NCI-H82 (cell line): ENCODE measurements around the gene CEP126.
"Not testable (repeated sequence)": the region's sequence is repeated elsewhere in the genome, so short reads cannot be mapped to it uniquely, and the experiment has no call there.

Experiments used
- DNase-seq: peaks from one replicate; lab custom pipeline; 2025; lab: John Stamatoyannopoulos, UW

The CEP126 gene

GRCh38 chr11:101940901-101941520, 26.2 kb downstream of the CEP126 start:
- no peak for DNase-seq

- no peak for DNase-seq
Measured at GRCh38 chr11:101944923-101945322, 30.1 kb downstream of the CEP126 start.

GRCh38 chr11:101945448-101945847, 30.6 kb downstream of the CEP126 start:
- peak; percentile 2 for DNase-seq

DNA sequence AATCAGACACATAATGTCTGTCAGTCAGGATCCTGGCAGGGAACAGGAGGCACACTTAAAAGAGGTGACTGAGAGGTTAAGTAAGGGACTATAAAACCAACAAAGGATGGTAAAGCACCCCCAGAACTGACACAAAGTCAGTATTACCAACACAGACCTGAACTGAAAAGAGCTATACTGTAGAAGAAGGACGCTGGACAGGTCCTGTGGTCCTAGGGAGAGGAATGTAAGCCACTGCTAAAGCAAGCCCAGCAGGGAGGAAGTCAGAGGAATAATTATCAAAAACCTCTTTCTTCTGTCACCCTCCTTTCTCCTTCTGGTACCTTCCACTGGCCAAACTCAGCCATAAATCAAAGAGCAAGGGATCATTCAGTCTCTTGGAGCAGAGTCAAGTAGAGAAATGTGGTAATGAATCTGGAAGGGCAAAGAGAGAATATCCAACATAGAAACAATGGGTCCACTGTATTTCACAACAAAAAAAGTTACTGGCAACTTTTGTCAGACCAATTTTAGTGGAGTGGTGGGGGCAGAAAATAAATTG, 34.9 kb downstream of the CEP126 start:
- DNase-seq, result no peak

GRCh38 chr11:101955278-101955677, 40.5 kb downstream of the CEP126 start:
- DNase-seq, result no peak

GRCh38 chr11:101955701-101956100, 40.9 kb downstream of the CEP126 start:
- no peak for DNase-seq

- no peak for DNase-seq
Measured at GRCh38 chr11:101960231-101960630, 45.4 kb downstream of the CEP126 start.

GRCh38 chr11:101964200-101964599, 49.4 kb downstream of the CEP126 start:
- not testable (repeated sequence) for DNase-seq

- DNase-seq, result no peak
Measured at GRCh38 chr11:101974255-101974654, 59.4 kb downstream of the CEP126 start.

DNA sequence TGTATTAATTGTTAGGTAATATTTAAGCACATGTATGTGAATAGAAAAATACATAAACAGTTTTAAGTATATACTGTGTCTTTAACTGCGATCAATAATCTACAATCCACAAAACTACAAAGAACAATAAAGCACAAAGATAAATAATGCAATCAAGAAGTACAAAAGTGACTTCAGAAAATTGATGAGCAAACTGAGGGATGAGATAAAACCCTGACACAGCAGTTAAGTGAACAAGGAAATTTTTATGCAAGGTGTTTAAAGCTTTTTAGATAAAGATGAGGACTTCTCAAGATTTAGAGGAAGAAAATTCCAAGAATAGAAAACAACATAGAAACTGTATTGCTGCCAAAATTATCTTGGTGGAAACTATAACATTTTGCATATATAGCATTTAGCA, 60.0 kb downstream of the CEP126 start:
- no peak for DNase-seq

DNA sequence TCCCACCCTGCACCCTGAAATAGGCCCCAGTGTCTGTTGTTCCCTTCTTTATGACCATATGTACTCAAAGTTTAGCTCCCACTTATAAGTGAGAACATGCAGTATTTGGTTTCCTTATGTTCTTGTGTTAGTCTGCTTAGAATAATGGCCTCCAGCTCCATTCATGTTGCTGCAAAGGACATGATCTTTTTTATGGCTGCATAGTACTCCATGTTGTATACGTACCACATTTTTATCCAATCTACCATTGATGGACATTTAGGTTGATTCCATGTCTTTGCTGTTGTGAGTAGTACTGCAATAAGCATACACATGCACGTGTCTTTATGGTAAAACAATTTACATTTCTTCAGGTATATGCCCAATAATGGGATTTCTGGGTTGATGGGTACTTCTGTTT, 60.9 kb downstream of the CEP126 start:
- DNase-seq, result no peak

DNA sequence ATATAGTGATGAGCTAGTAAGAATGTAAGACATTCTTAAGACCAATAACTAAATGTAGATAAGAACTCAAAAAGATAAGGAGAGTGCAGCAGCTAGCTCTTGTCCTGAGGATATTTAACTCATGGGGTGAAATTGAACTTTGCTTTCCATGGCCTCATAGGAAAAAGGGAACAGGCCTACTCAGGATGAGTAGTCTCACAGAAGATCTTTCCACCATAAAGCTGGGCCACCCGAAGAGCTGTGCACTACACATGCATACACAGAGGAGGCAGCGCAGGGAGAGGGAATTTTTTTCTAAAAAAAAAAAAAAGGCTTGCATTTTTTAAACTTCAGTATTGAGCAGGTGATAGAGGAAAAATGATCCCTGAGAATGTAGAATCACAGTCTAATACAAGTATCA, 72.6 kb downstream of the CEP126 start:
- no peak for DNase-seq

DNA sequence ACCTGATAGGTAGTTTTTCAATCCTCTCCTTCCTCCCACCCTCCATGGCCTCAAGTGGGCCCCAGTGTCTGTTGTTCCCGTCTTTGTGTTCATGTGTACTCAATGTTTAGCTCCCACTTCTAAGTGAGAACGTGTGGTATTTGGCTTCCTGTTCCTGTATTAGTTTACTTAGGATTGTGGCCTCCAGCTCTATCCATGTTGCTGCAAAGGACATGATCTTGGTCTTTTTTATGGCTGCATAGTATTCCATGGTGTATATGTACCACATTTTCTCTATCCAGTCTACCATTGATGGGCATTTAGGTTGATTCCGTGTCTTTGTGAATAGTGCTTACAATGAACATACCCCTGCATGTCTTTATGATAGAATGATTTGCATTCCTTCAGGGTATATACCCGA, 78.4 kb downstream of the CEP126 start:
- DNase-seq, result no peak

DNA sequence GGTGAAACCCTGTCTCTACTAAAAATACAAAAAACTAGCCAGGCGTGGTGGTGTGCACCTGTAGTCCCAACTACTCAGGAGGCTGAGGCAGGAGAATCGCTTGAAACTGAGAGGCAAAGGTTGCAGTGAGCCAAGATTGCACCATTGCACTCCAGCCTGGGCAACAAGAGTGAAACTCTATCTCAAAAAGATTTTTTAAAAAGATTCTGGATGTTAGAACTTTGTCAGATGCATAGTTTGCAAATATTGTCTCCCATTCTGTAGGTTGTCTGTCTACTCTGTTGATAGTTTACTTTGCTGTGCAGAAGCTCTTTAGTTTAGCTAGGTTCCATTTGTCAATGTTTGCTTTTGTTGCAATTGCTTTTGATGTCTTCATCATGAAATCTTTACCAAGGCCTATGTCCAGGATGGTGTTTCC, 79.3 kb downstream of the CEP126 start:
- not testable (repeated sequence) for DNase-seq

GRCh38 chr11:101996111-101996510, 81.3 kb downstream of the CEP126 start:
- DNase-seq, result no peak

- DNase-seq, result no peak
Measured at GRCh38 chr11:102001657-102002338, 87.0 kb downstream of the CEP126 start.

DNA sequence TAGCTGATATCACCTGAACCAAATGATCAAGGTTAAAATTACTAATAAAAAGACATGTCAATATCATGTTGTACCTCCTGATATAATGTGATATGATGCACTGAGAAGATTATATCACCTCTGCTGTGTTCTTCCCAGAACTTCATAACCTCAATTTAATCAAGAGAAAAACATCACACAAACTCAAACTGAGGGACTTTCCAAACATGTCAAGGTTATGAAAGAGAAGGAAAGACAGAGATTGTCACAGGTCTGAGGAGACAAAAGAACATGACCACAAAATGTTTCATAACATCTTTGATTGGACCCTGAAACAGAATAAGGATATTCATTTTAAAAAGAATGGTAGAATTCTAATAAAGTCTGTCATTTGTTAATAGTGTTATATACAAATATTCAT, 89.4 kb downstream of the CEP126 start:
- DNase-seq, result no peak

- no peak for DNase-seq
Measured at GRCh38 chr11:102005306-102005705, 90.5 kb downstream of the CEP126 start.

DNA sequence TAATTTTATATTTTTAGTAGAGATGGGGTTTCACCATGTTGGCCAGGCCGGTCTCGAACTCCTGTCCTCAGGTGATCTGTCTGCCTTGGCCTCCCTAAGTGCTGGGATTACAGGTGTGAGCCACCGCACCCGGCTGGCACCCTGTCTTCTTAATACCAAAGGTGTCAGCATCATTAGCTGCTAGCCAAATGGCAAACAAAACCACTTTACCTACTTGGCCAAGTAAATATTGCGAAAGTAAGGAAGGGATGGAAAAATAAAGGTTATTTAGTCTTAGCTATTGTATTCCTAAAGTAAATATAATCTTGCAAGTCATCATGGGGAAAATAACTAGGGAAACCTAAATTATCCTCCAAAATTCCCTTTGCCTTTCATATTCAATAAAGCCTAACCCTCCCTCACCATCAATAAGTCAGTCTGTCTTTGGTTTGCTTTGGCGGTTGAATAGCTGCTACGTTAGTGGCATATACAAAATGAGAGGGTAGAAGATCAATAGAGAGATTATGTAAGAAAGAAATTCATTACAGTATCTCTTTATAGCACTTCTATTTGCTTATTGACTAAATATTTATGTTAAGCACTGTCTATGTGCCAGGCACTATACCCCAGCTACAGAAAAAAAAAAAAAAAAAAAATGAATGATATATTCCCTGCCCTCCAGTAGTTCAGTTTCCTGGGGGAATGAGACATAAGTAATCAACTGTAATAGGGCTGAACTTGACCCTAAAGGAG, 92.2 kb downstream of the CEP126 start:
- no peak for DNase-seq

DNA sequence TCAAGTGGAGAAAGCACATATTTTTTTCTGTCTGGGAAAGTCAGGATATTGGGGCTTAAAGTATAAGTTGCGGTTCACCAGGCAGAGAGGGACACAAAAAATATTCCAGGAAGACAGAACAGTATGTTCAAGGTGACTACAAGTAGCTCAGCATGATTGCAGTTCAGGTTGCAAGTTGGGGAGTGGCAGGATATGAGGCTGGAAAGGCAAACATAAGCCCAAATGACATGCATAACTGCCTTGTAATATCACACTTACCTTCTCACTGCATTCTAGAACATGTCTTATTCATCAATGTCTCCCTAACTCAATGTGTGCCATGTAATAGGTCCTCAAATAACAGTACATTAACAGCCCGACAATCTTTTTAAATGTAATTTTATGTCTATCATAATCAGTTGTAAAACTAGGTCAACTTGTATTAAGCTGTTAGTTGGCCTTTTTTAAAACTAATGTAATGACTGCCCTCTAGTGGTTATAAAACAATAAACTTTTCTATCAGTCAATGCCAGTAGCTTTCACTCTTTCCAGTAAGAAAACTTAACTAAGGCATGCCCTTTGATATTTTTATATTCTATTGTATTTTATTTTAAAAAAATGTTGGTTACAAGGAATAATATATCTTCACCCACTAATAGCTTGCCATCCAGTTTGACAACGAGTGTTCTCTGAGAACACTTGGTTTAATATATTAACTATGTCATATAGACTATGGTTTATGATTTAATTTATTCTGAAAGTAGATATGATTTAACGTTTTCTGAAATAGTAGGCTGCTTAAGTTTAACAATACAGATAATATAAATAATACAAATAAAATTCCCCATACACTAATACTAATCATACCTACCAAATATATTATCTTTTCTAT, 93.0 kb downstream of the CEP126 start:
- peak; percentile 59 for DNase-seq

DNA sequence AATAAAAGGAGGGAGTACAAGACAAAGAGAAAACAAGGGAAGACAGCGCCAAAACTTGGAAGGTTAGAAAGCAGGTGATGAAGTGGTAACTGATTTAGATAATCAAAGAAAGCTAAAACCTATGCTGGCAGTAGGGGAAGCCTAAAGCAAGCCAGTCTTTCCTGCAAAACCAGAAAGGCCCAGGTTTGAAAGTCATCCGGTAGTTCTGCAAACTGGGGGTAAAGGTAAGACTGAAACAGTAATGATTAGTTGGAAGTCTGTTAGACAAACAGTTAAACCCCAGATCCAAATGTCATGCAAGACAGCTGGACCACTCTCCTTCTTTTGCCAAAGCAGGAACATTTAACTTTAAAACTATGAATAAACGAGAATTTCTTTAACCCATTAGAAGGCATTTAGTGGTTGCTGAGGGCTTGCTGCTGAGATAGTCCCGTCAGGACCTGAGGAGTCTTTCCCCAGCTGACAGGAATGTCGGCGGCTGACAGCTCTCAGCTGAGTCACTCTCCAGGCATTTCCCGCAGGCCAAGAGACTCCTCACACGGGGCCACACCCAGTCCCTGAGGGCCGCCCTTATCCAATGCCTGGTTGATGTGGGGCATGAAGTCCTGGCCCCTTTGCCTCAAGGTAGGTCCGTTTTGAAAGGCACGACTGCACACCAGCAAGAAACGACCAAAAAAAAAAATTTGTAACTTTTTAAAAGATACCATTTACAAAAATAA, 96.1 kb downstream of the CEP126 start:
- DNase-seq, result peak; percentile 2
